Measurements from ENCODE around the gene MEGF8.

DNA sequence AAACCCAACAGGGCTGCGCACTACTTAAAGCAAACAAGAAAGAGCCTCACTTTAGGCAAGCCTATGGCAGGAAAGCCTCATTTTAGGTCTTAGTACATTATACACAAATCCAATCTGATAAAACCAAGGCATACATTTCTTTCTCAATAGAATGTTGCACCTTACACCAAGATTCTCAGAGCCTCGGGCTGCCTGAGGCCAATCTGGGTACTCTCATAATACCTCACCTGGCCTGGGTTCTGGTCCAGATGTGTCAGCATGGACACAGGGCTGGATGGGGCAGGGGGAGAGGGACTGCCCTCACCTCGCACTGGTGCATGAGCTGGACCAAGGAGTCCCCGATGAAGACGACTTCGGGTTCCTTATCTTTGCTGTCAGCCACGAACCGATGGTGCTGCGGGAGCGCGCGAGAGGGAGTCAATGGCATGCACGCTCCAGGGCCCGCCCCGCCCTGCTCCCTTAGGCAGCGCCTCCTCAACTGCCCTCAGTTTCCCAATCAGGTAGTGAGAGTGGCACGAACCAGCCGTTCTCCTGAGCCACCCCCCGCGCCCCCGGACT is 23.7 kb upstream of the MEGF8 start, which contains the start of gene PRR19:
- TF ChIP-seq ZFP30 (CRISPR knock-in tag; IDR thresholded peaks at IDR 0.05) (no peak), ZC3H10 (CRISPR knock-in tag; IDR thresholded peaks at IDR 0.05) (no peak)

Data from SK-N-SH treated with all-trans-retinoic acid at 6 μM for 48 hours (cell line).